Activated CD8-positive, alpha-beta T cell treated with anti-CD3 and anti-CD28 coated beads for 36 hours (primary cell): ENCODE results near the gene ATRX. TPM values are rescaled to one million over a fixed set of nuclear protein-coding genes. Genes with fewer than 3 reads are reported as not detected.
"Not testable (repeated sequence)": the region's sequence is repeated elsewhere in the genome, so short reads cannot be mapped to it uniquely, and the experiment has no call there.

ENCODE experiments used
- ATAC-seq: fragments of 200-7000 bp; cut with Tn5 transposase; one replicate; pipeline ENCODE4 v1.10.0; 2021; ENCODE audit warnings: mild to moderate bottlenecking, moderate library complexity
- CTCF ChIA-PET: fragments of 350-600 bp; sonication (Branson Sonifier 250); formaldehyde crosslinking; loops from one replicate; lab custom pipeline; 2021; ENCODE audit warnings: antibody characterized with exemption; lab: Charles Lee
- POLR2A ChIA-PET: fragments of 350-600 bp; sonication (Branson Sonifier 250); formaldehyde crosslinking; loops from one replicate; lab custom pipeline; 2021; ENCODE audit warnings: antibody characterized with exemption; lab: Charles Lee
- DNase-seq: peaks from one replicate; pipeline ENCODE4 v3.0.0-alpha.2; 2020
- H3K27ac Mint-ChIP-seq: one replicate; pipeline ENCODE4 v1.8.0; 2021; ENCODE audit warnings: mild to moderate bottlenecking, mixed read lengths
- H3K27me3 Mint-ChIP-seq: one replicate; pipeline ENCODE4 v1.8.0; 2021; ENCODE audit warnings: mixed read lengths
- H3K36me3 Mint-ChIP-seq: one replicate; pipeline ENCODE4 v1.8.0; 2021; ENCODE audit warnings: low read depth, mixed read lengths
- H3K4me1 Mint-ChIP-seq: one replicate; pipeline ENCODE4 v1.8.0; 2021; ENCODE audit warnings: low read depth, mixed read lengths
- H3K4me3 Mint-ChIP-seq: one replicate; pipeline ENCODE4 v1.8.0; 2021; ENCODE audit warnings: mild to moderate bottlenecking, moderate library complexity, mixed read lengths
- H3K9me3 Mint-ChIP-seq: one replicate; pipeline ENCODE4 v1.8.0; 2021; ENCODE audit warnings: mixed read lengths
- CTCF ChIP-seq: fragments of 200-600 bp; IDR thresholded peaks from one replicate; pipeline ENCODE4 v1.8.0; 2022; ENCODE audit warnings: antibody characterized with exemption, mild to moderate bottlenecking
- intact Hi-C: fragments of 100-400 bp; cut with micrococcal nuclease; formaldehyde crosslinking; loops from one replicate; pipeline ENCODE4 v1.10.0; 2022
- total RNA-seq, 2 experiments: library from RNA; stranded (reverse); gene quantifications; one replicate each; pipeline ENCODE4 v1.2.3, GENCODE V29; 2021

ATRX gene
- total RNA-seq, 2 experiments from 2014 or later: 51.6 to 60.9 TPM

DNA sequence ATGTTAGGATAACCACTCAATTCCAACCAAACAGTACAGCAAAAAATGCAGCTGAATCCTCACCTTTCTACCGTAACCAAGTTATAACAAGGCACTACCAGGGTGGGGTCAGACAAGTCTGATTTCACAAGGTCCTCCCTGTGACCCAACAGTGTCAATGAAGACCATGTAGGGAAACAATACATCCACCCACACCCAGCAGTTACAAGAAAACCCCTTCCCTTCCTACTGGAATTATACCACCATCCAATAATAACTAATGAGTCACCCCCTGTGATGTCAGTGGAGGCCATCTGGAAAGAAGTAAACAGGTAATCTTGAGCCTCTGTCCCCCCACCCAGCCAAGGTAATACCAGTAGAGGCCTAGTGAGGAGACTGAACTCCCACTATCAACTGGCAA lies 221.2 kb downstream of the ATRX start:
- CTCF ChIA-PET: no interaction called here
- H3K27me3 Mint-ChIP-seq: no peaks in the 10 kb centered on the region
- H3K36me3 Mint-ChIP-seq: peaks cover 34% of the 10 kb centered on the region
- no peak overlapping the region for H3K4me3 Mint-ChIP-seq
- DNase-seq (no peak), ATAC-seq (no peak)
- H3K9me3 Mint-ChIP-seq: peaks cover 2% of the 10 kb centered on the region
- intact Hi-C loops: no loop called here
- POLR2A ChIA-PET: no interaction called here
- H3K4me1 Mint-ChIP-seq: peaks cover 2% of the 10 kb centered on the region
- no peak for TF ChIP-seq CTCF
- H3K27ac Mint-ChIP-seq: no peak overlapping the region

DNA sequence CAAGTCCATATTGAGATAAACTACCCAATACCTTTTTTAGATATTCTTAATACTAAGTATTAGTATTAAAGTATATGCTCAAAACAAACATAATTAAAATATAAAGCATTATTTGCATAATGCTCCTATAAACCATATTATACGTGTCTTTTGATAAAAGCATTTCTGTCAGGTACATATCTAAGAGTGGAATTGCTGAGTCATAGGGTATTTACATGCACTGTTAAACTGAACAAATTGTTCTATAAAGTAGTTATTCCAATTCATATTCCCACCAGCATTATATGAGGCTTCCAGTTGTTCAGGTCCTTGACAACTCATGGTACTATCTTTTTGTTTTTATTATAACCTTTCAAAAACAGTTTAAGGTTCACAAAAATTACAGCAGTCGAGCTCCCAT lies 224.6 kb downstream of the ATRX start:
- Mint-ChIP-seq H3K4me1 (peaks cover 3% of the 10 kb centered on the region), H3K36me3 (peaks cover 18% of the 10 kb centered on the region), H3K27me3 (no peaks in the 10 kb centered on the region), H3K9me3 (peaks cover 2% of the 10 kb centered on the region), H3K4me3 (no peak overlapping the region), H3K27ac (no peak overlapping the region)
- intact Hi-C loops: no loop called here
- ChIA-PET POLR2A (no interaction called here), CTCF (no interaction called here)
- DNase-seq (no peak), ATAC-seq (no peak)
- no peak for TF ChIP-seq CTCF

DNA sequence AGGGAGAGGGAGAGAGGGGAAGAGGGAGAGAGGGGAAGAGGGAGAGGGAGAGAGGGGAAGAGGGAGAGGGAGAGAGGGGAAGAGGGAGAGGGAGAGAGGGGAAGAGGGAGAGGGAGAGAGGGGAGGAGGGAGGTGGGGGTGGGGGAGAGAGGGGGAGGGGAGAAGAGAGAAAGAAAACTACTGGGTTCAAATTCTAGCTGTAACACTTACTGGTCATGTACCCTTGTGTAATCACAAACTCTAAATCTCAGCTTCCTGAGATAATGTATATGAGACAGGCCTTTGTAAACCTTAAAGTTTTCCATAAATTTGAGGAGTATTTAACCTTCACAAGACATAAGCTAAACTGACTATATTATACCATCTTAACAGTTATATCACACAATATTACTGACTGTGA lies 229.7 kb downstream of the ATRX start:
- TF ChIP-seq CTCF: no peak
- ChIA-PET CTCF (no interaction called here), POLR2A (no interaction called here)
- Mint-ChIP-seq H3K4me1 (peaks cover 2% of the 10 kb centered on the region), H3K27me3 (no peaks in the 10 kb centered on the region), H3K36me3 (peaks cover 28% of the 10 kb centered on the region), H3K4me3 (no peak overlapping the region), H3K9me3 (peaks cover 7% of the 10 kb centered on the region), H3K27ac (no peak overlapping the region)
- intact Hi-C loops: no loop called here
- DNase-seq (no peak), ATAC-seq (no peak)

DNA sequence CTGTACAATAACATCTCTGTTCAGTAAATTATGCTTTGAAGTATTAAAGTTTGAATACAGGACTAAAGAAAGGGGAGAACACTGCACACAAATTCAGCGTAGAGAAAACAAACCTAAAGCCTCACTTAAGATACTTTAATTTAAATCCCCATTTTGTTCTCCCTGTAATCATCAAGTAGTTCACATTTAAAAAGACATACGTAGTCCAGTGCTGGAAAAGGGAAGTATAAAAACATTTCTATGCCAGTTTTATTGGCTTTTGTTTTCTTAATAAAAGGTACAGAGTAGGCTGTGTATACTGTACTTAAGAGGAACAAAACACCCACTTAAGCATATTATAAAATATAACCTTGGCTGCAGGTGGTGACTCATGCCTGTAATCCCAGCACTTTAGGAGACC lies 237.3 kb downstream of the ATRX start:
- POLR2A ChIA-PET: no interaction called here
- H3K4me1 Mint-ChIP-seq: no peaks in the 10 kb centered on the region

DNA sequence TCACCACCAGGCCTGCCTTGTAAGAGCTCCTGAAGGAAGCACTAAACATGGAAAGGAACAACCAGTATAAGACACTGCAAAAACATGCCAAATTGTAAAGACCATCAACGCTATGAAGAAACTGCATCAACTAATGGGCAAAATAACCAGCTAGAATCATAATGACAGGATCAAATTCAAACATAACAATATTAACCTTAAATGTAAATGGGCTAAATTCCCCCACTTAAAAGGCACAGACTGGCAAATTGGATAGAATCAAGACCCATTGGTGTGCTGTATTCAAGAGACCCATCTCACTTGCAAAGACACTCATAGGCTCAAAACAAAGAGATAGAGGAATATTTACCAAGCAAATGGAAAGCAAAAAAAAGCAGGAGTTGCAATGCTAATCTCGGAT lies 246.2 kb downstream of the ATRX start:
- H3K27ac Mint-ChIP-seq, H3K27me3 Mint-ChIP-seq, DNase-seq, H3K4me1 Mint-ChIP-seq, ATAC-seq, intact Hi-C loops, H3K4me3 Mint-ChIP-seq, CTCF ChIA-PET, POLR2A ChIA-PET: not testable (repeated sequence)
- peaks cover 50% of the 10 kb centered on the region for H3K36me3 Mint-ChIP-seq
- H3K9me3 Mint-ChIP-seq: peaks cover 17% of the 10 kb centered on the region

More for the DNA sequence above, 237.3 kb downstream of the ATRX start:
- CTCF ChIA-PET: no interaction called here
- TF ChIP-seq CTCF: no peak
- no peak for ATAC-seq
- no peak overlapping the region for H3K27ac Mint-ChIP-seq
- intact Hi-C loops: no loop called here
- H3K36me3 Mint-ChIP-seq: peaks cover 31% of the 10 kb centered on the region
- H3K4me3 Mint-ChIP-seq: no peak overlapping the region
- peaks cover 9% of the 10 kb centered on the region for H3K9me3 Mint-ChIP-seq
- no peak for DNase-seq
- no peaks in the 10 kb centered on the region for H3K27me3 Mint-ChIP-seq

DNA sequence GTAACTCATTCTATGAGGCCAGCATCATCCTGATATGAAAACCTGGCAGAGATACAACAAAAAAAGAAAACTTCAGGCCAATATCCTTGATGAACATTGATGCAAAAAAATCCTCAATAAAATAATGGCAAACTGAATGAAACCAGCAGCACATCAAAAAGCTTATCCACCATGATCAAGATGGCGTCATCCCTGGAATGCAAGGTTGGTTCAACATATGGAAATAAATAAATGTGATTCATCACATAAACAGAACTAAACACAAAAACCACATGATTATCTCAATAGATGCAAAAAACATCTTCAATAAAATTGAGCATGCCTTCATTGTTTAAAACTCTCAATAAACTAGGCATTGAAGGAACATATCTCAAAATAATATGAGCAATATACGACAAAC lies 254.8 kb downstream of the ATRX start:
- intact Hi-C loops, H3K4me3 Mint-ChIP-seq, CTCF ChIA-PET, H3K27ac Mint-ChIP-seq, POLR2A ChIA-PET, ATAC-seq, H3K27me3 Mint-ChIP-seq: not testable (repeated sequence)
- Mint-ChIP-seq H3K36me3 (peaks cover 49% of the 10 kb centered on the region), H3K4me1 (peaks cover 12% of the 10 kb centered on the region), H3K9me3 (peaks cover 15% of the 10 kb centered on the region)
- DNase-seq: peak; percentile 5
